GM18867 (cell line): ENCODE results near the gene PCBD1.
"Not testable (repeated sequence)": the region's sequence is repeated elsewhere in the genome, so short reads cannot be mapped to it uniquely, and the experiment has no call there.

Experiments
- ATAC-seq: cut with Tn5 transposase; IDR thresholded peaks from one replicate; pipeline ENCODE4 v1.9.1; 2021; ENCODE audit warnings: mild to moderate bottlenecking, moderate library complexity; ENCODE audit not compliant: unreplicated experiment

Gene PCBD1

DNA sequence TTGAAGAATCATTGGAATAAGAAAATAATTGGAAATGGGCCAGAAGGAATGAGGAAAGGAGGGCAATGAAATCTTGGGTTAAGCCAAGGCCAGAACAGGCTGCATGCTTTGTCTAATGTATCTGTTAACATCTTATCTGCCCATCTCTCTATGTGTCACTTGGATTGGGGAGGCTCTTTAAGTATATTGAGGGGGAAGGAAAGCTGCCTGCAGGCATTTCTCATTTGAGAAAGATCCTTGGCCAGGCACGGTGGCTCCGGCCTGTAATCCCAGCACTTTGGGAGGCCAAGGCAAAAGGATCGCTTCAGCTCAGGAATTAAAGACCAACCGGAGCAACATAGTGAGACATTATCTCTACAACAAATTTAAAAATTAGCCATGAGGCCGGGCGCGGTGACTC is 14.3 kb downstream of the PCBD1 start:
- ATAC-seq = no peak

- ATAC-seq = no peak
Observed at GRCh38 chr10:70872291-70872690, 16.1 kb downstream of the PCBD1 start.

- no peak for ATAC-seq
Observed at GRCh38 chr10:70866424-70866823, 21.9 kb downstream of the PCBD1 start.

- ATAC-seq = no peak
Observed at GRCh38 chr10:70864935-70865334, 23.4 kb downstream of the PCBD1 start.

DNA sequence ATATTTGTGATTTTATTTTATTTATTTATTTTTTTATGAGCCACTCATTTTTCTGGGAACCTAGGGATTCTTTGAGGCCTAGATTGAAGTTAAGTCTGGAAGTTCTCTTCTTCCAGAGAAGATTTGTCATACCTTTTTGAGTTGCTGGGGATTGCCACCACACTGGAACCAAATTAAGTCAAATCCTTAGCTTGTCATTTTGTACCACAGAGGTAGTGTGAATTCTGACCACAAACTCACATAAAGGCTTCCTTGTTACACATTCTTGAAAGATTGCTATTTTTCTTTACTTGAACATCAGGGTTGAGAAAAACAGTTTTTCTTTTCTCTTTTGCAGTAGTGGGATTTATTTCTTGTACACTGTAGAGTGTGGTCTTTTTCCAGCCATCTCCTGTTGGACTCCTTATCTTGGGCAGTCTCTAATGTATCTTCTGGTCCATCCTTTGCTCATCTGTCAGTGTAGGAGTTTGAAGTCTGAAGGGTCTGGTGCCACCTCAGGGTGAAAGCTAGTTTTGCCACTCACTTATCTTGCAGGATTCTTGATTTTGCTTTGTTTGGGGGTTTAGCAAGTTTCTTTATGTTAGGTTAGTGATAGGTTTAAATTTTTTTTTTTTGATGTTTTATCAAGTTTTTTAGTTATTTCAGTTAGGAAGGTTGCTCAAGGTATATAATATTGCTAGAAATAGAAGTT is 24.8 kb downstream of the PCBD1 start:
- ATAC-seq = no peak

- ATAC-seq = not testable (repeated sequence)
Observed at GRCh38 chr10:70861495-70862197, 26.7 kb downstream of the PCBD1 start.

DNA sequence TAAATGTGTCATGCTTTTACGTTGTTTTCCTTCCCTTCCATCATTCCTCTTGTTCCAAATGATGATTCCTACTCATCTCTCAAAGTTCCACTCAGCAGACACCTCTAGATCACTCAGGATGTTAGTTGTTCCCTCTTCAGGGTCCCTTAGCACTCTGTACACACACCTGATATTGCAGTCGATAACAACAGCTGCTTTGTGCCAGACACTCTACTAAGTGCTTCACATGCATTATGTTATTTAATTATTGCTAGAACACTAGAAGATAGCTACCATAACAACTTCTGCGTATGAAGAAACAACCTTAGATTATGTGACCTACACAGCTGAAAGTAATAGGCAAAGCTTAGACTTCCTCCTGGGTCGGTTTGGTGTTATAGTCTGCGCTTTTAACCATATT is 29.6 kb downstream of the PCBD1 start:
- ATAC-seq = no peak

DNA sequence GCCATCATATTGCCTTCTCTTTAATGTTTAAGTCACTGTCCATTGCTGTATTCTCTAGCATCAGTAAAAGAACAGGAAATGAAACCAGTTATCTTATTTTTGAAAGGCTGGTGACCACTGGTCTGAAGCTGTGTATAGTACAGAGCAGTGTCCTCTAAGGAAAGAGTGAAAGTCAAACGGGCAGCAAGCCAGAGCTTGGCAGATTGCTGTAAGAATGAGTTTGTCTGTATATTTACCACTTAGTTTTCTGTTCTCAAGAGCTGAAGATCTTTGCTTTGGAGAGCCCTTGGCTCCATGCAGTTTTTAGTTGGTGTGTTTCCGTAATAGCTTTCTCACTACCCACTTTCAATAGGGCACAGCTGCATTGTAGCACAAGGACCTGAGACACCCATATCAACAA is 31.9 kb downstream of the PCBD1 start:
- ATAC-seq = no peak

DNA sequence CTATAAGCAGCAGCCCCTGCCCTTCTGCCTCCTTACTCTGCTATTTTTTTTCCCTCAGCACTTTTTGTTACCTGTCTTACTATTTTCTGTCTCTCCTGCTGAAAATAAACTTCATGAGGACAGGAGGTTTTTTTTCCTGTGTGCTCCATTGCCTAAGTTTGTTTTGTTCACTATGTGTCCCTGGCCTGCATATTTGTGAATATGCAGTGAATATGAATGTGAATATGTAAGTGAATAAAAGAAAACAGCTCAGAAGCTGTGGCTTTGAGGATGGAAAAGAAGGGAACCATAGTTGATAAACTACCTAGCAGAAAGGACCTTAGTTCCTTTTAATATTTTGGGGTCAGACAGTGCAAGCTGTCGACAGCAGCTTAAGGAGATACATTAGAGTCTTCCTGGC is 34.9 kb downstream of the PCBD1 start:
- no peak for ATAC-seq

- ATAC-seq = no peak
Observed at GRCh38 chr10:70853038-70853437, 35.3 kb downstream of the PCBD1 start.

DNA sequence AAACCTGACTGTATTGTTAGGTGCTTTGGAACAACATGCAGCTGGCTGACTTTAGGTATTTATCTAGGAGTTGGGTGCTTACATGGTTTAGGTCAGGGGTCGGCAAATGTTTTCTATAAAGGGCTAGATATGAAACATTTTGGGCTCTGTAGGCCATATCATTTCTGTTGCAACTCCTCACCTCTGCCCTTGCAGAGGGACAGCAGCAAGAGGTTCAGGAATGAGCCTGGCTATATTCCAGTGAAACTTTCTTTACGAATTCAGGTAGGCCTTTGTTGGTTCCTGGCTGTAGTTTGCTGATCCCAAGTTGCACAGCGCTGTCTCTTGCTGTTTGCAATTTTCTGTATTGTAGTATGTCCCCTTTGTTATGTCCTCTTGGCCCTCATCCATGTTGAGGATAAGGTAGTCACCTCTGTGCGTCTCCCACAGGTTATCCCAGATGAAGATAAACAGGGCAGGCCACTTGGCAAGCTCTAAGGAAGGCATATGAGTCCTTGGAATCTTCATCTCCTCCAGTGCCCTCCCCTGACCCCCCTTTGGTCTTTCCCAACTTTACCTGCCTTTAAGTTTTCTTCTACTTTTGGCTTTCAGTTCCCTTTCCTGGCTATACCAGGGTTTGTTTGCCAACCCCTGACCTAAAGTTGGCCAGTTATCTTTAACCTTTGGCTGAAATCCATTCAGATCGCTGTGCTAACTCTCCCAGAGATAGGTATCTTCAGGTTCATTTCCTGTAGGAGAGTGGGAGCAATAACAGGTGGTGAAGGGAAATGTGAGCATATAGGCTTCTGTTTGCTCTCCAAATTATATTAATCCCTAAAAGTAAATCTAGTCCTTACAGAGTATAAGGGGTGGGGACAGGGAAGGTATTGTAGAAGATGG is 36.5 kb downstream of the PCBD1 start:
- ATAC-seq = no peak

DNA sequence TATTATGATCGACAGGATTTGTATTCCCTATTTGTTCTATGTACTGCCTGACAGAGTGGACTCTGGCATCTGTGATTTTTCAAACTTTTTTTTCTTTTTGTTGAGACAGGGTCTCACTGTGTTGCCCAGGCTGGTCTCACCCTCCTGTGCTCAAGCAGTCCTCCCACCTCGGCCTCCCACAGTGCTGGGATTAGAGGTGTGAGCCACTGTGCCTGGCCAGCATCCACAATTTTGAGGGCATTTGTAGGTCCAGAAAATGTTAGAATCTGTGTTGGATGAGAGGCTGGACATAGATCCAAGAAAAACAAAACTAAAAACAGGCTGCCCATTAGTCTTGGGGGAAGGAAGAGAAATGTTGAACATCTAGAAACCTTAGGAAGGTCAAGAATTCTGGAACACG is 38.3 kb downstream of the PCBD1 start:
- ATAC-seq = no peak

DNA sequence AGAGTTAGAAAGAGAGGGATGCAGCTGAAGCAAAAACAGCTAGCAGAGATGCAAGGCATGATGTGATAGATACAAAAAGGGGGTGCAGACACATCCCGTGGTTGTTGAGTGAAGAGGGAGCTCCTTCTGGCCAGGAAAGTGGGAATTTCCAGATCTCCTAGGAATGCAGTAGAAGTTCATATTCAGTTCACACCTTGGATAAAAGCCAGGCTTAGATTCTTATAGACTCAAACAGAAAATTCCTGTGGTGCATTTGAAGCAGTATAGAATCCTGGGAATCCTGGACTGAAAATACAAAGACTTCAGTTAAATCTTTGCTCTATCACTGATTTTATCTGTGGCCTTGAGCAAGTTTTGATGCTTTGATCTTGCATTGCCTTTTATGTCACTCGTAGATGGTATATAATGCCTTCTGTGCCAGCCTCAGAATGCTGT is 38.8 kb downstream of the PCBD1 start:
- ATAC-seq = no peak

DNA sequence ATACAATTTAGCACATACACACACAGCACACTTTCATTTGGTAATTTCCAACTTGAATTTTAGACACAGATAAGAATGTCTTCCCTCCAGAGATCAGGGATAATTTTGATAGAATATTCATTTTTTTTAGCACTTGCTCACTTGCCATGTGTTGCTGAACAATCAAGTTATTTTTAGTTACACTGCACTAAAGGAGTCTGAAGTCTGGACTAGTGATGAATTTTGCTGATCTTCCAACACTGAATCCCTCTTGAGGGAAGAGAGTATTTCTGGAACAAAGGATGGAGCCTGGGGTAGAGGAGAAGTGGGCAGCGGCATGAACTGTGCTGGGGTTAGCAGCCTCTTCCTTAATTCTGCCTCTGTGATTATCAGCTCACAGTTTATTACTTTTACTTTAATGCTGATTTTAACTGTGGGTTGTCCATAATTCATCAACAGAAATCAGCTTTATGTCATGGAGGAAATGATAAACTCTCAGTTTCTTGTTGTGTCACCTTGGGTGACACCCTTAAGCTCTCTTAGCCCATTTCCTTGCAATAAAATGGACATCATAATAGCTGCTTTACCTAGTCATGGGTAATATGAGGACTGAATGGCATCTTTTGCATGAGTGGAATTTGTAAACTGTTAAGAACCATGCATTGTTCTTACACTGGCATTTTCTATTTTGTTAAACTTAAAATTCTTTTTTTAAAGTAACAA is 40.6 kb downstream of the PCBD1 start:
- no peak for ATAC-seq

DNA sequence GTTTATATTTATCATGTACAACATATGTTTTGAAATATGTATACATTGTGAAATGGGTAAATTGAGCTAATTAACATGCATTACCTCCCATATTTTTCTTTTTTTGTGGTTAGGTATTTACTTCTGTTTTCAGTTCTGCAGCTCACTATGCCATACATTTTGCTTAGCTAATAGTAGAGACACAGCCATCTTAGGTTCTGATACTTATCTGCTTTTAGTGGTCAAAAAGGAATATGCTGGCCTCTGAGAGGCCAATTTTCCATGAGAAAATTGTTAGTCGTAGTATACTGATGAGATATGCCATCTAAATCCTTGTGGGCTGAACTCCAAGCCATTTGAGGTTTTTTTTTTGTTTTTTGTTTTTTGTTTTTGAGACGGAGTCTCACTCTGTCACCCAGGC is 41.6 kb downstream of the PCBD1 start:
- no peak for ATAC-seq

DNA sequence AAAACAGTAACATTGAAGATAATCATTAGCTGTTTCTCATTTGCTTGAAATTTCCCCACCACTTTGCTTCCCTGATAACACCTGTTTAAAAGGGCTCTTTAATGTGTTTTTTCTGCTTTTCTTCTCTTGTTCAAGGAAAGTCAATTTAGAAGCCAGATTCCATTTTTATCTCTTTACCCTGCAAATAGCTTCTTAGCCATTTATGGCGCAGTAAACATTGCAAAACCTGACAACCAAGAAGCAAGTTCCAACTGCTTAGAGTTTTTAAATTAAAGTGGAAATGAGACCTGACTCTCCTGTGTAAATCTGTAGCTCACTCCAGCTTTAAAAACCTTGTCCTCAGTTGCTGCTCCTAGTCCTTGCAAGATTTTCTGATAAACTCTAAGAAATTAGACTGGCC is 42.5 kb downstream of the PCBD1 start:
- no peak for ATAC-seq

- no peak for ATAC-seq
Observed at GRCh38 chr10:70845256-70845655, 43.1 kb downstream of the PCBD1 start.

DNA sequence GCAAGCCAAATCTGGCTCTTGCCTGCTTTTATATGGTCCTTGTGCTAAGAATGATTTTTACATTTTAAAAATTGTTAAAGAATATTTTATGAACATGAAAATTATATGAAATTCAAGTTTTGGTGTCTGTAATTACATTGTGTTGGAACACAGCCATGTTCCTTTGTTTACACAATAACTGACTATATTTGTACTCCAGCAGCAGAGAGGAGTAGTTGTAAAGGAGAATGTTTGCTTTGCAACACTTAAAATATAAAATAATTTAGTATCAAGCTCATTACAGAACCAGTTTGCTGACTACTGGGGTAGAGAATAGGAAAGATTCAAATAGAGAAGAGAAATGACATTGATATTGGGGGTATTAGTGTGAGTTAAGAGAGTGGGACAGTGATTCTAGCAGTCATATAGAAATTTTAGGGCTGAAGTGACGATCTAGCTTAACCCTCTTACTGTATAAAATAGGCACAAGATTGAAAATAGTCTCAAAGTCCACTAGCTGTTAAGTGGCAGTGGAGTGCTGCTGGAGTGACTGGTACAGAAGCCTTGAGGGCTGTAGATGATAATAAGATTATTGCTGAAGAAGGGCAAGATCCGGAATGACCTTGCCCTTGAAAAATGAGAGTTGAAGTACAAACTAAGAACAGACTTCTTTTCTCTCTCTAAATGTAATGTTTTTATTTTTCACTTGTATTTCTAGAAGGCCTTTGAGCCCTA is 44.4 kb downstream of the PCBD1 start:
- ATAC-seq = no peak

DNA sequence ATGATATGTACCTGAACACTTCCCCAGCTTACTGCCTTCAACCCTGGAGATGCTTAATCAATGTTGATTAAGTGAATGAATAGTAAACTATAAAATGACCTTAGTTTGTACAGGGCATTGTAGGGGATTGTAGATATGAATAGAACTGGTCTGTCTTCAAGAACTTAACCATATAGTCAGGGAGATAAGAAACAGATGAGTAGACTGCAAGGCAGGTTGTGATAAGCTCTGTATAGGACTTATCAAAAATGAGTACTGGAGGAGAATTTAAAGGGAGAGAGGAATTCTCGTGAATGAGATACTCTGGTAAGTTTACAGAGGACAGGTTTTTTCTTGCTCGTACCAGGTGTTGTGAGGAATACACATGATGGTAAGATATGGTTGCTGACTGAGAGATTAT is 45.0 kb downstream of the PCBD1 start:
- no peak for ATAC-seq

GRCh38 chr10:70840836-70841235 is 47.5 kb downstream of the PCBD1 start:
- ATAC-seq = no peak
